GM12878 (cell line): ENCODE data around the gene GYPC. TPM values are rescaled to one million over a fixed set of nuclear protein-coding genes. Genes with fewer than 3 reads are reported as not detected.

Source experiments
- ATAC-seq: fragments of 200-7000 bp; cut with Tn5 transposase; 3 replicates; pipeline ENCODE4 v1.9.1; 2020; ENCODE audit warnings: mild to moderate bottlenecking, moderate library complexity
- BruUV-seq: library from RNA; stranded (reverse); fragments of 400-500 nt; replicated peaks from 2 replicates; lab custom pipeline; 2021; lab: Mats Ljungman, UMichigan
- CTCF ChIA-PET: fragments of 300-600 bp; sonication (Branson Sonifier 250); formaldehyde crosslinking; extraction: SDS; loops from one replicate; lab custom pipeline; 2021; ENCODE audit warnings: inconsistent platforms; lab: Yijun Ruan, JAX
- POLR2A ChIA-PET: fragments of 350-600 bp; formaldehyde crosslinking; extraction: SDS; loops from one replicate; lab custom pipeline; 2021; ENCODE audit warnings: inconsistent platforms; lab: Charles Lee
- RAD21 ChIA-PET: fragments of 300-600 bp; sonication (Branson Sonifier 250); formaldehyde crosslinking; loops from one replicate; lab custom pipeline; 2023; ENCODE audit warnings: antibody characterized with exemption; ENCODE audit not compliant: unreplicated experiment; lab: Charles Lee
- SMC1A ChIA-PET: fragments of 300-600 bp; sonication (Branson Sonifier 250); formaldehyde crosslinking; loops from one replicate; lab custom pipeline; 2023; ENCODE audit not compliant: unreplicated experiment, uncharacterized antibody; lab: Charles Lee
- DNase-seq: peaks from one replicate; pipeline ENCODE4 v3.0.0-alpha.2; 2011; ENCODE audit warnings: low read depth, low spot score
- FAIRE-seq: peaks from 3 replicates; lab custom pipeline; 2011; peaks lifted over from hg19 to GRCh38; lab: Jason Lieb, UNC
- H2AFZ ChIP-seq: 2 replicates; pipeline ENCODE4 v1.6.0; 2011; ENCODE audit warnings: low read depth, low read length, control low read depth; ENCODE audit not compliant: control insufficient read depth
- H3K27ac ChIP-seq: 2 replicates; pipeline ENCODE4 v1.5.1; 2011; ENCODE audit warnings: control low read depth; ENCODE audit not compliant: control insufficient read depth, insufficient read depth
- H3K27me3 ChIP-seq, 2 experiments: replicated peaks in 1 of 2; 2 replicates each; pipeline versions ENCODE4 v1.6.0 to v1.6.1; 2011; ENCODE audit warnings: low read length in 1 of 2; ENCODE audit not compliant: control insufficient read depth in 2 of 2, insufficient read depth in 2 of 2
- H3K36me3 ChIP-seq, 2 experiments: 2 replicates each; pipeline ENCODE4 v1.5.1; 2011; ENCODE audit warnings: low read length in 1 of 2; ENCODE audit not compliant: control insufficient read depth in 2 of 2, insufficient read depth in 2 of 2
- H3K4me1 ChIP-seq: 2 replicates; pipeline ENCODE4 v1.6.1; 2011; ENCODE audit warnings: mild to moderate bottlenecking, low read length, moderate library complexity, mixed read lengths; ENCODE audit not compliant: control insufficient read depth, insufficient read depth
- H3K4me2 ChIP-seq: 2 replicates; pipeline ENCODE4 v1.6.0; 2011; ENCODE audit warnings: control low read depth; ENCODE audit not compliant: control insufficient read depth, insufficient read depth
- H3K4me3 ChIP-seq: fragments of 200-600 bp; sonication (generic); 2 replicates; pipeline ENCODE4 v1.5.1; 2016
- H3K79me2 ChIP-seq: 2 replicates; pipeline ENCODE4 v1.6.0; 2011; ENCODE audit warnings: low read length; ENCODE audit not compliant: control insufficient read depth, insufficient read depth
- H3K9ac ChIP-seq: 2 replicates; pipeline ENCODE4 v1.8.0; 2011; ENCODE audit warnings: low read length, control low read depth, mixed read lengths; ENCODE audit not compliant: control insufficient read depth, insufficient read depth
- H3K9me3 ChIP-seq: replicated peaks from 3 replicates; pipeline ENCODE4 v1.5.1; 2011; ENCODE audit warnings: mild to moderate bottlenecking, low read length; ENCODE audit not compliant: control insufficient read depth, insufficient read depth
- H4K20me1 ChIP-seq: 2 replicates; pipeline ENCODE4 v1.6.0; 2011; ENCODE audit not compliant: control insufficient read depth, insufficient read depth
- KAT2A ChIP-seq: conservative IDR thresholded peaks from 2 replicates; pipeline ENCODE4 v1.6.1; 2011; ENCODE audit warnings: low read depth, low read length; ENCODE audit not compliant: control insufficient read depth
- MYC ChIP-seq: IDR thresholded peaks from 2 replicates; pipeline ENCODE4 v1.6.1; 2011; ENCODE audit warnings: mild to moderate bottlenecking, low read length, moderate library complexity, inconsistent platforms; ENCODE audit not compliant: insufficient read depth, insufficient replicate concordance, insufficient read length, severe bottlenecking
- NR2C1 ChIP-seq: fragments of 450-650 bp; IDR thresholded peaks from 2 replicates; pipeline ENCODE4 v1.6.1; 2017; ENCODE audit warnings: antibody characterized with exemption, mild to moderate bottlenecking, moderate library complexity
- SPI1 ChIP-seq: IDR thresholded peaks from 2 replicates; pipeline ENCODE4 v1.6.1; 2011; ENCODE audit warnings: low read depth, mild to moderate bottlenecking, low read length, moderate library complexity, borderline replicate concordance; ENCODE audit not compliant: insufficient read depth
- TCF7 ChIP-seq: IDR thresholded peaks from 2 replicates; pipeline ENCODE4 v1.6.1; 2014; ENCODE audit warnings: antibody characterized with exemption, borderline replicate concordance
- USF1 ChIP-seq: IDR thresholded peaks from 2 replicates; pipeline ENCODE4 v1.6.1; 2011; ENCODE audit warnings: borderline replicate concordance, low read depth, mild to moderate bottlenecking, moderate library complexity, mixed read lengths, low read length; ENCODE audit not compliant: insufficient read depth; ENCODE audit errors: extremely low read length
- YBX1 ChIP-seq: fragments of 450-650 bp; IDR thresholded peaks from 2 replicates; pipeline ENCODE4 v1.6.1; 2016; ENCODE audit warnings: antibody characterized with exemption
- WGBS: methylation state at CpG from one replicate; pipeline ENCODE4 v1.1.6; 2016; ENCODE audit warnings: low lambda C conversion rate; ENCODE audit not compliant: insufficient replicate concordance, insufficient coverage; ENCODE audit errors: missing lambda C conversion rate; 5-methylcytosine and 5-hydroxymethylcytosine counted together
- in situ Hi-C: fragments of 300-500 bp; cut with MboI; formaldehyde crosslinking; loops from 9 replicates; pipeline ENCODE4 v1.14.3; 2018; ENCODE audit warnings: mixed read lengths
- intact Hi-C: fragments of 100-400 bp; cut with micrococcal nuclease; formaldehyde crosslinking; loops from one replicate; pipeline ENCODE4 v1.14.2; 2022; ENCODE audit not compliant: unreplicated experiment
- polyA plus RNA-seq, 11 experiments: library from polyadenylated mRNA; depleted of rRNA in 4 of 11; unstranded in 6 of 11; stranded (reverse) in 5 of 11; fragments of >200 nt; fragmentation: Nextera tagmentation in 4 of 11; fragmentation: Illumina TruSeq in 1 of 11; extraction: Ambion mirVana in 4 of 11; extraction: Trizol in 1 of 11; gene quantifications; 1 replicate in 1 of 11; 2 replicates in 10 of 11; pipeline versions ENCODE4 v1.2.1 to v1.2.3, GENCODE V29; 2011 to 2016; ENCODE audit warnings: inconsistent platforms in 2 of 11, missing spikeins in 2 of 11, low read depth in 1 of 11
- total RNA-seq, 4 experiments: library from RNA; depleted of rRNA in 3 of 4; stranded (reverse); fragments of >200 nt in 3 of 4; fragmentation: Illumina TruSeq in 1 of 4; extraction: Trizol in 1 of 4; gene quantifications; 2 replicates each; pipeline versions ENCODE4 v1.2.1 to v1.2.3, GENCODE V29; 2013 to 2021
- TF ChIP-seq, protein P1 (sequence below): fragments of 450-650 bp; IDR thresholded peaks from 2 replicates; pipeline ENCODE4 v1.6.1; 2017; ENCODE audit warnings: mild to moderate bottlenecking, moderate library complexity

Gene GYPC
- total and polyA plus RNA-seq, 10 of the 15 experiments (the other 5 are each of a cell fraction or from before 2014, with no cell fraction given) = 26.2 to 150 (median 81.4) TPM

- TF ChIP-seq USF1 = no peak
- TF ChIP-seq TCF7 = no peak
- TF ChIP-seq NR2C1 = no peak
- no peak for TF ChIP-seq YBX1
Measured at GRCh38 chr2:126635736-126636135, 20.2 kb upstream of the GYPC start (continued).

- no peaks in the 10 kb centered on the region for H4K20me1 ChIP-seq
- no peaks in the 10 kb centered on the region for H3K36me3 ChIP-seq
- DNase-seq (no peak), ATAC-seq (no peak), FAIRE-seq (no peak)
- H3K9ac ChIP-seq = no peak overlapping the region
- H3K4me2 ChIP-seq = no peak overlapping the region
- ChIA-PET POLR2A (no interaction called here), SMC1A (interaction anchor here (0.8 to 4.5 kb wide), 4 partner anchors 9 to 112 kb away, joined by 3 to 24 read pairs (median 4); no protein-coding TSS in a partner anchor), RAD21 (no interaction called here), CTCF (interaction anchor here (1.0 to 9.1 kb wide), 2 partner anchors 110 to 139 kb away, joined by 3 to 84 read pairs; no protein-coding TSS in a partner anchor)
- H2AFZ ChIP-seq = no peak overlapping the region
- no peaks in the 10 kb centered on the region for H3K4me1 ChIP-seq
- peak; percentile 71 for TF ChIP-seq SPI1
- no peak for TF ChIP-seq KAT2A
- TF ChIP-seq MYC = no peak
- TF ChIP-seq, protein P1, sequence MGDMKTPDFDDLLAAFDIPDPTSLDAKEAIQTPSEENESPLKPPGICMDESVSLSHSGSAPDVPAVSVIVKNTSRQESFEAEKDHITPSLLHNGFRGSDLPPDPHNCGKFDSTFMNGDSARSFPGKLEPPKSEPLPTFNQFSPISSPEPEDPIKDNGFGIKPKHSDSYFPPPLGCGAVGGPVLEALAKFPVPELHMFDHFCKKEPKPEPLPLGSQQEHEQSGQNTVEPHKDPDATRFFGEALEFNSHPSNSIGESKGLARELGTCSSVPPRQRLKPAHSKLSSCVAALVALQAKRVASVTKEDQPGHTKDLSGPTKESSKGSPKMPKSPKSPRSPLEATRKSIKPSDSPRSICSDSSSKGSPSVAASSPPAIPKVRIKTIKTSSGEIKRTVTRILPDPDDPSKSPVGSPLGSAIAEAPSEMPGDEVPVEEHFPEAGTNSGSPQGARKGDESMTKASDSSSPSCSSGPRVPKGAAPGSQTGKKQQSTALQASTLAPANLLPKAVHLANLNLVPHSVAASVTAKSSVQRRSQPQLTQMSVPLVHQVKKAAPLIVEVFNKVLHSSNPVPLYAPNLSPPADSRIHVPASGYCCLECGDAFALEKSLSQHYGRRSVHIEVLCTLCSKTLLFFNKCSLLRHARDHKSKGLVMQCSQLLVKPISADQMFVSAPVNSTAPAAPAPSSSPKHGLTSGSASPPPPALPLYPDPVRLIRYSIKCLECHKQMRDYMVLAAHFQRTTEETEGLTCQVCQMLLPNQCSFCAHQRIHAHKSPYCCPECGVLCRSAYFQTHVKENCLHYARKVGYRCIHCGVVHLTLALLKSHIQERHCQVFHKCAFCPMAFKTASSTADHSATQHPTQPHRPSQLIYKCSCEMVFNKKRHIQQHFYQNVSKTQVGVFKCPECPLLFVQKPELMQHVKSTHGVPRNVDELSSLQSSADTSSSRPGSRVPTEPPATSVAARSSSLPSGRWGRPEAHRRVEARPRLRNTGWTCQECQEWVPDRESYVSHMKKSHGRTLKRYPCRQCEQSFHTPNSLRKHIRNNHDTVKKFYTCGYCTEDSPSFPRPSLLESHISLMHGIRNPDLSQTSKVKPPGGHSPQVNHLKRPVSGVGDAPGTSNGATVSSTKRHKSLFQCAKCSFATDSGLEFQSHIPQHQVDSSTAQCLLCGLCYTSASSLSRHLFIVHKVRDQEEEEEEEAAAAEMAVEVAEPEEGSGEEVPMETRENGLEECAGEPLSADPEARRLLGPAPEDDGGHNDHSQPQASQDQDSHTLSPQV = no peak
- no peak overlapping the region for H3K4me3 ChIP-seq
- H3K27me3 ChIP-seq = no peaks in the 10 kb centered on the region
- H3K79me2 ChIP-seq = no peaks in the 10 kb centered on the region
- no peaks in the 10 kb centered on the region for H3K9me3 ChIP-seq
- H3K27ac ChIP-seq = no peak overlapping the region
- 33% methylated on average over 2 of the region's 2 CpGs for WGBS
- BruUV-seq = no TSS peak
- intact Hi-C loops (no loop called here), in situ Hi-C loops (no loop called here)
Measured at GRCh38 chr2:126637386-126637785, 18.6 kb upstream of the GYPC start.
